SH-SY5Y (cell line): ENCODE measurements around the gene EBF3.

Source experiments
- GATA2 ChIP-seq: IDR thresholded peaks from 2 replicates; pipeline ENCODE4 v1.6.1; 2011; ENCODE audit warnings: mild to moderate bottlenecking, low read depth, low read length
- GATA3 ChIP-seq: IDR thresholded peaks from 2 replicates; pipeline ENCODE4 v1.6.1; 2011; ENCODE audit warnings: low read depth, mild to moderate bottlenecking, low read length, moderate library complexity

- no peak for TF ChIP-seq GATA2
- no peak for TF ChIP-seq GATA3
Observed at GRCh38 chr10:129863201-129863663, 100.8 kb downstream of the EBF3 start.
